Keratinocyte (primary cell): Measurements from ENCODE around the gene RNF152. TPM values are rescaled to one million over a fixed set of nuclear protein-coding genes. Genes with fewer than 3 reads are reported as not detected.

Source experiments
- DNase-seq: peaks from one replicate; pipeline ENCODE4 v3.0.0-alpha.2; 2011; ENCODE audit warnings: low read depth, missing footprints, low spot score
- FAIRE-seq: peaks from 2 replicates; lab custom pipeline; 2011; peaks lifted over from hg19 to GRCh38; lab: Jason Lieb, UNC
- H2AFZ ChIP-seq: 2 replicates; pipeline ENCODE4 v1.6.0; 2012; ENCODE audit warnings: low read length, control low read depth, inconsistent platforms; ENCODE audit not compliant: control insufficient read depth
- H3K27ac ChIP-seq: 2 replicates; pipeline ENCODE4 v1.5.1; 2011; ENCODE audit warnings: low read length; ENCODE audit not compliant: control insufficient read depth, insufficient read depth
- H3K27me3 ChIP-seq: 3 replicates; pipeline ENCODE4 v1.6.0; 2011; ENCODE audit warnings: low read length; ENCODE audit not compliant: control insufficient read depth, insufficient read depth; ENCODE audit errors: extremely low read depth
- H3K36me3 ChIP-seq, 2 experiments: 2 replicates in 1 of 2; 3 replicates in 1 of 2; pipeline ENCODE4 v1.5.1; 2011; ENCODE audit warnings: low read length in 2 of 2, mild to moderate bottlenecking in 1 of 2; ENCODE audit not compliant: control insufficient read depth in 2 of 2, insufficient read depth in 2 of 2; ENCODE audit errors: extremely low read depth in 1 of 2
- H3K4me1 ChIP-seq: 3 replicates; pipeline ENCODE4 v1.5.1; 2011; ENCODE audit warnings: low read length; ENCODE audit not compliant: control insufficient read depth, insufficient read depth; ENCODE audit errors: extremely low read depth
- H3K4me2 ChIP-seq: 3 replicates; pipeline ENCODE4 v1.6.0; 2011; ENCODE audit warnings: low read depth, low read length; ENCODE audit not compliant: control insufficient read depth, insufficient read depth; ENCODE audit errors: extremely low read depth
- H3K4me3 ChIP-seq, 3 experiments: fragments of 200-600 bp in 1 of 3; sonication (generic) in 1 of 3; 2 replicates in 2 of 3; 3 replicates in 1 of 3; pipeline ENCODE4 v1.5.1; 2011 to 2016; ENCODE audit warnings: low read length in 3 of 3, mild to moderate bottlenecking in 3 of 3, control low read depth in 2 of 3, inconsistent platforms in 1 of 3, low read depth in 1 of 3, mixed read lengths in 1 of 3, mixed run types in 1 of 3, moderate library complexity in 1 of 3; ENCODE audit not compliant: control insufficient read depth in 2 of 3, insufficient read depth in 2 of 3; ENCODE audit errors: extremely low read depth in 1 of 3
- H3K79me2 ChIP-seq: 2 replicates; pipeline ENCODE4 v1.6.0; 2012; ENCODE audit warnings: low read length; ENCODE audit not compliant: control insufficient read depth, insufficient read depth
- H3K9ac ChIP-seq: 3 replicates; pipeline ENCODE4 v1.6.0; 2011; ENCODE audit warnings: low read length; ENCODE audit not compliant: control insufficient read depth, insufficient read depth; ENCODE audit errors: extremely low read depth
- H3K9me1 ChIP-seq: 3 replicates; pipeline ENCODE4 v1.6.0; 2011; ENCODE audit warnings: low read length; ENCODE audit not compliant: control insufficient read depth, insufficient read depth; ENCODE audit errors: extremely low read depth
- H3K9me3 ChIP-seq: 2 replicates; pipeline ENCODE4 v1.5.1; 2012; ENCODE audit warnings: low read depth, low read length; ENCODE audit not compliant: control insufficient read depth
- H4K20me1 ChIP-seq: 3 replicates; pipeline ENCODE4 v1.6.0; 2011; ENCODE audit warnings: low read length; ENCODE audit not compliant: control insufficient read depth, insufficient read depth; ENCODE audit errors: extremely low read depth
- CTCF ChIP-seq, 3 experiments: IDR thresholded peaks in 1 of 3; conservative IDR thresholded peaks in 1 of 3; optimal IDR thresholded peaks in 1 of 3; 2 replicates in 2 of 3; 3 replicates in 1 of 3; pipeline versions ENCODE3 to v1.5.1; 2011; ENCODE audit warnings: low read length in 3 of 3, mild to moderate bottlenecking in 3 of 3, moderate library complexity in 2 of 3, control low read depth in 1 of 3, inconsistent platforms in 1 of 3; ENCODE audit not compliant: insufficient read depth in 2 of 3; ENCODE audit errors: extremely low read depth in 1 of 3
- EZH2 ChIP-seq: IDR thresholded peaks from one replicate; pipeline ENCODE4 v1.6.1; 2012; ENCODE audit warnings: inconsistent platforms, mild to moderate bottlenecking, low read length, moderate library complexity
- dilution Hi-C: fragments of 300-500 bp; cut with MboI; formaldehyde crosslinking; loops from one replicate; pipeline ENCODE4 v1.7.0; 2020; ENCODE audit warnings: low sequenced_read_pairs; ENCODE audit not compliant: extremely low pct_ligation_motif_present
- polyA plus RNA-seq, 5 experiments: library from polyadenylated mRNA; depleted of rRNA in 3 of 5; stranded (reverse) in 3 of 5; stranded (forward) in 1 of 5; unstranded in 1 of 5; fragments of >200 nt; gene quantifications; 1 replicate in 1 of 5; 2 replicates in 3 of 5; 3 replicates in 1 of 5; pipeline versions ENCODE4 v1.2.1 to v1.2.3, GENCODE V29; 2011 to 2012; ENCODE audit warnings: missing spikeins in 2 of 5, low read depth in 1 of 5, low replicate concordance in 1 of 5

The RNF152 gene
- polyA plus RNA-seq, 1 donor (not counting 4 experiments of a cell fraction or from before 2014, with no cell fraction given) = 10.1 TPM

GRCh38 chr18:61840324-61840723 is 52.5 kb downstream of the RNF152 start:
- no peaks in the 10 kb centered on the region for H3K9me3 ChIP-seq
- H3K9me1 ChIP-seq = no peaks in the 10 kb centered on the region
- no peak overlapping the region for H3K4me3 ChIP-seq
- H3K27ac ChIP-seq = no peak overlapping the region
- H3K36me3 ChIP-seq = peaks cover 4 to 5% of the 10 kb centered on the region in 2 experiments
- peaks cover 16% of the 10 kb centered on the region for H3K79me2 ChIP-seq
- dilution Hi-C loops = no loop called here
- H3K4me1 ChIP-seq = no peaks in the 10 kb centered on the region
- no peaks in the 10 kb centered on the region for H4K20me1 ChIP-seq
- H3K4me2 ChIP-seq = no peak overlapping the region
- no peak for TF ChIP-seq CTCF (optimal IDR thresholded peaks at IDR 0.05 in 1 of 3, IDR thresholded peaks at IDR 0.05 in 1 of 3, conservative IDR thresholded peaks at IDR 0.05 in 1 of 3; ENCODE audit: extremely low read depth in 1 of 3, insufficient read depth in 2 of 3, low read length in 3 of 3)
- TF ChIP-seq EZH2 = no peak
- FAIRE-seq (no peak), DNase-seq (no peak)
- no peaks in the 10 kb centered on the region for H3K27me3 ChIP-seq
- H2AFZ ChIP-seq = no peak overlapping the region
- H3K9ac ChIP-seq = no peak overlapping the region

GRCh38 chr18:61838521-61838920 is 54.3 kb downstream of the RNF152 start:
- H3K9ac ChIP-seq = no peak overlapping the region
- no peak for FAIRE-seq
- H4K20me1 ChIP-seq = no peaks in the 10 kb centered on the region
- H2AFZ ChIP-seq = no peak overlapping the region
- peaks cover 14% of the 10 kb centered on the region for H3K79me2 ChIP-seq
- TF ChIP-seq EZH2 (no peak), CTCF (optimal IDR thresholded peaks at IDR 0.05 in 1 of 3, IDR thresholded peaks at IDR 0.05 in 1 of 3, conservative IDR thresholded peaks at IDR 0.05 in 1 of 3; ENCODE audit: extremely low read depth in 1 of 3, insufficient read depth in 2 of 3, low read length in 3 of 3) (no peak)
- H3K4me2 ChIP-seq = no peak overlapping the region
- H3K27me3 ChIP-seq = no peaks in the 10 kb centered on the region
- no peak for DNase-seq
- H3K4me1 ChIP-seq = no peaks in the 10 kb centered on the region
- no peak overlapping the region for H3K4me3 ChIP-seq
- H3K9me3 ChIP-seq = no peaks in the 10 kb centered on the region
- dilution Hi-C loops = no loop called here
- no peaks in the 10 kb centered on the region for H3K9me1 ChIP-seq
- no peak overlapping the region for H3K27ac ChIP-seq
- peaks cover 4 to 5% of the 10 kb centered on the region in 2 experiments for H3K36me3 ChIP-seq
